Islet precursor cell (in vitro differentiated cells): ENCODE results near the gene RUBCNL.
"Not testable (repeated sequence)": the region's sequence is repeated elsewhere in the genome, so short reads cannot be mapped to it uniquely, and the experiment has no call there.

Source experiments
- DNase-seq: peaks from one replicate; pipeline ENCODE4 v3.0.0-alpha.2; 2018

RUBCNL gene, protein sequence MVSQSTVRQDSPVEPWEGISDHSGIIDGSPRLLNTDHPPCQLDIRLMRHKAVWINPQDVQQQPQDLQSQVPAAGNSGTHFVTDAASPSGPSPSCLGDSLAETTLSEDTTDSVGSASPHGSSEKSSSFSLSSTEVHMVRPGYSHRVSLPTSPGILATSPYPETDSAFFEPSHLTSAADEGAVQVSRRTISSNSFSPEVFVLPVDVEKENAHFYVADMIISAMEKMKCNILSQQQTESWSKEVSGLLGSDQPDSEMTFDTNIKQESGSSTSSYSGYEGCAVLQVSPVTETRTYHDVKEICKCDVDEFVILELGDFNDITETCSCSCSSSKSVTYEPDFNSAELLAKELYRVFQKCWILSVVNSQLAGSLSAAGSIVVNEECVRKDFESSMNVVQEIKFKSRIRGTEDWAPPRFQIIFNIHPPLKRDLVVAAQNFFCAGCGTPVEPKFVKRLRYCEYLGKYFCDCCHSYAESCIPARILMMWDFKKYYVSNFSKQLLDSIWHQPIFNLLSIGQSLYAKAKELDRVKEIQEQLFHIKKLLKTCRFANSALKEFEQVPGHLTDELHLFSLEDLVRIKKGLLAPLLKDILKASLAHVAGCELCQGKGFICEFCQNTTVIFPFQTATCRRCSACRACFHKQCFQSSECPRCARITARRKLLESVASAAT

DNA sequence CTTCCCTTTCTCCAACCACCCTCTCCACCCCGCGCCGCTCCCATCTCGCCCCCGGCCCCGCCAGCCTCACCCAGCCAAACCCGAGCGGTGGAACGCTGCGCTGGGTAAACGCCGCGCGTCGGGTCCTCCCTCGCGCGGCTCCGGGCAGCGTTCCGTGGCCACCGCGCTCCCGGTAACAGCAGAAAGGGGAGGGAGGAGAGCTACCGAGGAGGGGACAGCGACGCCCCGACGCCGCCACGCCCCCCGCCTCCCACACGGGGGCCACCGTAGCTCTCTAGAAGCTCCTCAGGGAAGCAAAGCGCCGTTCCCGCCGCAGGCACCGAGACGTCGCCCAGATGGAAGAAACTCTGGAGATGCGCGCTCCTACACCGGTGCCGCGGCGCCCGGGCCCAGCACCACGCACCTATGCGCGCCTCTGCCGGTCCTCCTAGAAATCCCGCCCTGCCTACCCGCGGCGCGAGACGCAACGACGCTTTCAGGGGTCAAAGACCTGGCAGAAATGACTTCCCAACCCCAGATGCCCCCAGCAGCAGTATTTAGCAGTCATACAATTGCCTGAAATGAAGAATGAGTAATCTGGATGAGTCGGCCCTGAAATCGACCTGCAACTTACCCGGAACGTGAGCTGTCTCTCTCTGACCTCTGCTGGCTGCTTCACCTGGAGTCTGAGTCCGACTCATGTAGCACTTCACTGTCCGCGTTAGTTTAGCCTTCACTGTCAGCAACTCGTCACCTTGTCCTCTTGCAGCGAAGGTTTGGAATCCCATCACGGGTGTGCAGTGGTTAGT, at the start of gene RUBCNL:
TSS of gene RUBCNL (minus strand) at position 189 of the 788 bp plus-strand sequence. CDS start 14,777 bp downstream, outside the sequence.
- DNase-seq: peak; percentile 84

DNA sequence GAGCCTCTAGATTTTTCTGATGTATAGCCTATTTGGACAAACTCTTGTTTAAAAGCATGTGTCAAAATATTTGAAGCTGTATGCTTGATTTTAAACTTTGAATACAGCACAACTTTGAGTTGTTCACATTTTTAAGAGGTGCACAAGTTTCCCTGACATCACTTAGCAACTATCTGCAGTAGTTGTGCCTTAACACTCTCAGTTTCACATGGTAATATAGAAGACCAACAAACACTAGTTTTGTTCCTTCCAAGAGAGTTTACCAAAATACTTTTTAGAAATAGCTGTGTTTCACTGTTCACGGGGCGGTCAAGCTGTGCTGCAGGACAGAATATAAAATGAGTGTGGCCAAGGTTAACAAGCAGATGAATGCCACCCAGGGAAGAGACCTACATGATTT, 42.5 kb upstream of the RUBCNL start:
- not testable (repeated sequence) for DNase-seq

DNA sequence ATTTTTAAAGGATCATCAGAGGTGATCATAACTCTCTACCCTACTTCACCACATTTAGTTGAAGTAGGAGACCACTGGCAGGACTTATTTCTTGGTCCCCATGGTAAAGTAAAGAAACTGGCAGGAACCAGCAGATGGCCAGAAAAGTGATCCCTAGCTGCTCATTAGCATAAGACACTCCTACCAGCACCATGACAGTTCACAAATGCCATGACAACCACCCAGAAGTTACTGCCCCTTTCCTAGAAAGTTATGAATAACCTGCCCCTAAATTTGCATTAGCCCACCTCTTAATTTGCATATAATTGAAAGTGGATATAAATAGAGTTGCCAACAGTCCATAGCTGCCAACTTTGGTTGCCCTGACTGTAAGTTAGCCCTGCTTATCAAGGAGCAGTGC, 18.4 kb upstream of the RUBCNL start:
- DNase-seq: no peak

DNA sequence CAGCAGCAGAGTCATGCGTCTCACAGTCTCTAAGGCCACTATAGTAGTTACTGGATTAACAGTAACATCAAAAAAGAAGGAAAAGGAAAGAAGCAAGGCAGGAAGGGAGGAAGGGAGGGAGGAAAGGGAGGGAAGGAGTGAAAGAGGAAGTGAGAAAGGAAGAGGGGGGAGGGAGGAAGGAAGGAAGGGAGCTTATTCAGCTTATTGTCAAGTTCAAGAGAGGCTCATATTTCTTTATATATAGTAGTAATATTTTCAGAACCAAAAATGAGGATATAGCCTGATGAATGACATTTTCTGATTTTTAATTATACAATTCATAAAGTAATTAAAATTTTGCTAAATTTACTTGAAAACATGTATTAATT, 17.7 kb upstream of the RUBCNL start:
- no peak for DNase-seq

DNA sequence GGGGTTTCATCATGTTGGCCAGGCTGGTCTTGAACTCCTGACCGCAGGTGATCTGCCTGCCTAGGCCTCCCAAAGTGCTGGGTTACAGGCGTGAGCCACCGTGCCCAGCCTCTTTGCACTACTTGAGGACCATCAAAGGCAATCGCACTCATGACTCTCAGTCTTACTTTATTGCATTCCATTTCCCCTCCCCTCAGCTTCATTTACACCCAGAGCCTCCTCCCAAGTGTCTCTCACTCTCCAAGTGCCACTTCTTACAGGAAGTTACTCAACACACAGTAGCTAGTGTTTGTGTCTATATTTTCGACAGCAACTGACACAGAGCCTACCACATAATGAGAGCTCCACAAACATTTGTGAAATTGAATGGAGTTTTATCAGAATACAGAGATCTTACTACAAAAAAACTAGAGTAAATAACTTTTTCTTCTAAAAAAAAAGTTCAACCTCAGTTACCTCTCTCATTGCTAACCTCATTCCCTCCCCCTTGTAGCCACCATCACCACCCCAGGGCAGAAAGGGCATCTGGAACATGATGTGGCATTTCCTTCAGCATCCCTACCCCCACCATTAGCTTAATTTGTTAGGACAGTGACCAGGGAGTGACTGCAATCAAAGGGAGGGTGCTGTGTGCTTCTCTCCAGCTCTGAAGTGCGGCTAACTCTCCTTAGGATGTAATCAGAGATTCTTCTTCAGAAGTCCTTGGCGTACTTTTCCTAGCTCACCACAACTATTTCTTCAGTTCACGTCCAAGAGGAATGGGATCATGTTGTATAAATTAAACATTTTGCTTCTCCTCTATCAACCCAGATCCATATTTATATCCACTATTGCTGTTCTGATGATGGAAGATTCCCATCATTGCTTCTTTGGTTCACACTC, 17.0 kb upstream of the RUBCNL start:
- no peak for DNase-seq

DNA sequence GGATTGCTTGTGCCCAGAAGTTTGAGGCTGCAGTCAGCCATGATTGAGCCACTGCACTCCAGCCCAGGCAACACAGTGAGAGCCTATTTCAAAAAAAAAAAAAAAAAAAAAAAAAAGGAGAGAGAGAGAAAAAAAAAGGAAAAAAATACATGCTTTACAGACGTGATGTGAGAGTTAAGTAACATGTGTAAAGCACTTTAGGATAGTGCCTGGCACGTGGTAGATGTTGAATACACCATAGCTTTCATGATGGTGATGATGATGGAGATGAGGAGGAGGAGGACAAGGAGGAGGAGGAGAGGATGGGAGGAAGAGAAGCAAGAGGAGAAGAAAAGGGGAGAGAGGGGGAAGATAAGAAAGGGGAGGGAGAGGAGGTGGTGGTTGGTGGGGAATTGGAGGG, 15.1 kb upstream of the RUBCNL start:
- no peak for DNase-seq

DNA sequence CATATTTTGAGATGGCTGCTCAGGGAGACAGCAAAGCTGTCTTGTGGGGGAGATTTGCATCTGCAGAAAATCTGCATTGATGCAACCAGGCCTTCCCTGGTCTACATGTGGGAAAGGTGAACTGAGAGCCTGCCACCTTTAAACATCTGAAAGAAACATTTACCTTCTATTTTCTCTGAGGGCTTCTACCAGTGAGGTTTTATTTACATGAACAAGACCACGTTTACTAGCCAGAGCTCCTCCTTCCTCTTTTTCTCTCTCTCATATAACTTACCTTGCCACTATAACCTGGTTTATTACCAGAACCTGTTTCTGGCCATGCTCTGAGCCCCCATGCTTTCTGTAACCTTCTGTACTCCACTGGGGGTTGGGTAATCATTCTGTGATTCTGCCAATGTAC, 14.4 kb upstream of the RUBCNL start:
- no peak for DNase-seq

DNA sequence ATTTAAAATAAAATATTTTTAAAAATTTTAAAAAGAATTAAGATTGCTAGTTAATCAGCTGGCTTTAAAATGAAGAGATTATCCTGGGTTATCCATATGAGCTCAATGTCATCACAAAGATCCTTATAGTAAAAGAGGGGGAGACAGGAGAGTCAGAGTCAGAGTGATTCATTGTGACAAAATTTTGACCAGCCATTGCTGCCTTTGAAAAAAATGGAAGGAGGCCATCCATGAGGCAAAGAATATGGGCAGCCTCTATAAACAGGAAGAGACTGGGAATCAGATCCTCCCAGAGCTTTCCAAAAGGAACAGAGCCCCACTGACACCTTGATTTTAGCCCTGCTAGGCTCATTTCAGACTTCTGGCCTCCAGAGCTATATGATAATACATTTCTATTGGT, 9.3 kb upstream of the RUBCNL start:
- no peak for DNase-seq

DNA sequence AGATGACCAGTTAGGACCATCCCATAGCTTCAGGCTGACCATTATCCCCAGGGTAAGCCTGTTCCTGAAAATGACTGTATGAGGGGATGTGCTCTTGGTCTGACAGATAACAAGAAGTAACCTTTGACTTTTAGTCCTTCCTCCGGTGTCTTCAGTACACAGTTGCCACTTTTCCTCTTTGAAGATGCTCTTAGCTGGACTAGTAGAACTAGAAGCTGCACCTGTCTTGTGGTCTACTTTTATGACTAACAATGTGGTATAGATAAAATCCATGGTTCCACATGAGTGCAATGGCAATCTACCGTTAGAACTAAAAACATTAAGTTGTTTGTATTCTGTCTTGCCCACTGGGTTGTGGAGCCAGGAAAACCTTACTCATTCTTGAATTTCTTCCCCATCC, 5.9 kb upstream of the RUBCNL start:
- no peak for DNase-seq

DNA sequence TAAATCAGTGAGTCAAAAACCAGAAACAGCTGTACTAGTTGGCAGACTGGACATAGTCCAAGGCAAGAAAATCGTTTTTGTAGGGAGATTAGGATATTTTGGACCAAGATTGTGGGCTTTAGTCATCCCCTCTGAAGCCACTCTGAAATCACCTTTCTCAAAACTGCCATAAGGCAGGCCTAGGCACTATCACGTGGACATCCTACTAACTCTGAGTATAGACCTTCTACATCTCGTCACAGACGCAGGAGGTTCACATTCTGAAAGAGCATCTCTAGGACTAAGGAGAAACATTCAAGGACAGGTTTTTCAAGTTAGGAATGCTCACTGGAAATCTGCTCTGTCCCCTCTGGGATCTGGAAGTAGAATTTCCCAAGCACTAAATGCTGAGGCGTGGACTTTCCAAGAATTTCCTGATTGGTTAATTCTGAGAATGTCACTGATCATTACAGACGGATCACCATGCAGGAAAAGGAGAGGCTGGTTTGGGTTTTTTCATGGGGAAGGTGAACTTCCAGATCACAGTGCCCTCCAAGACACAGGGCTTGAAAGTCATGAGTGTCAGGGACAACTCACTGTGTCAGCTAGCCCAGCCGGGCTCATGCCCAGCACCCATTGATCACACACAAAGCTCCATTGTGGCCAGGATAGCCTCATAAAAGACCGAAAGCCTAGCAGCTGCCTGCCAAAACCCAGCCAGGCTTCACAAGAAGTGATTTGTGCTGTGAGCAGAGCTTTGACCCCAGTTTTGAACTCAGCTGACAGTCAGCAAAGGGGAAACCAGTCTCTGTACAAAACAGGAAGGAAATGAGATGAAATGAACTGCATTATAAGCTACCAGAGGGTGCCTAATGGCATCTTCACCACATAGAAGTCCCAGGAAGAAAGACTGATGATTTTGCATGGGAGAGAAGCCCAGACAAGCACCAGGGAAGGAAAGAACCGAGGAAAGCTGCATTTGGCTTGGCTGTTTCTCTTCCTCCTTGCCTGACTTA, 2.7 kb upstream of the RUBCNL start:
- DNase-seq: peak; percentile 88

DNA sequence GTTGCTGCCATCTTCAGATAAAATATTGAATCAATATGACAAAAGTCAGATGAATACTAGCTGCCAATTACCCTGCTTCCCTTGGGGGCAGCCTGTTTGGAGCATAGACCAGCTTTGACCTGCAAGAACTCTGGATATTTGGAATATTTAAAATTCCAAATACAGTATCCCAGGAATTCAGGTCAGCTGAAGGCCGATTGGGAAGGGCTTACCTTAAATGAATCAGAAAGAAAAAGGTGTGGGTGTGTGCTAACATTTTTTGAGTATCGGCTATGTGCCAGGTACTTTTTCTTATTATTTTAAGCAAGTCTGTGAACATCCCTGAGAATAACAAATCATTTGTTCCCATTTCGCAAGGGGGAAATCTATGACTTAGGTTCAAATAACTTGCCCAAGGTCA, 1.8 kb upstream of the RUBCNL start:
- DNase-seq: no peak

DNA sequence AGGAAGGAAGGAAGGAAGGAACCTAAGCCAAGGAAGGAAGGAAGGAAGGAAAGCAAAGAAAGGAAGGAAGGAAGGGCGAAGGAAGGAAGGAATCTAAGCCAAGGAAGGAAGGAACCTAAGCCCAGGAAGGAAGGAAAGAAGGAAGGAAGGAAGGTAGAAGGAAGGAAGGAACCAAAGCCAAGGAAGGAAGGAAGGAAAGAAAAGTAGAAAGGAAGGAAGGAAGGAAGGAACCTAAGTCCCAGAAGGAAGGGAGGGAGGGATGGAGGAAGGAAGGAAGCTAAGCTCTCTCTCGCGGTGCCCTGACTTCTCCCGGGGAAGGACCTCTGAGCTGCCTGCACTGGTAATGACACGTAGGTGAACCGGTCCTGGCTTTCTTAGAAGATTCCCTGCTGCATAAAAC, 1.3 kb upstream of the RUBCNL start:
- DNase-seq: no peak

DNA sequence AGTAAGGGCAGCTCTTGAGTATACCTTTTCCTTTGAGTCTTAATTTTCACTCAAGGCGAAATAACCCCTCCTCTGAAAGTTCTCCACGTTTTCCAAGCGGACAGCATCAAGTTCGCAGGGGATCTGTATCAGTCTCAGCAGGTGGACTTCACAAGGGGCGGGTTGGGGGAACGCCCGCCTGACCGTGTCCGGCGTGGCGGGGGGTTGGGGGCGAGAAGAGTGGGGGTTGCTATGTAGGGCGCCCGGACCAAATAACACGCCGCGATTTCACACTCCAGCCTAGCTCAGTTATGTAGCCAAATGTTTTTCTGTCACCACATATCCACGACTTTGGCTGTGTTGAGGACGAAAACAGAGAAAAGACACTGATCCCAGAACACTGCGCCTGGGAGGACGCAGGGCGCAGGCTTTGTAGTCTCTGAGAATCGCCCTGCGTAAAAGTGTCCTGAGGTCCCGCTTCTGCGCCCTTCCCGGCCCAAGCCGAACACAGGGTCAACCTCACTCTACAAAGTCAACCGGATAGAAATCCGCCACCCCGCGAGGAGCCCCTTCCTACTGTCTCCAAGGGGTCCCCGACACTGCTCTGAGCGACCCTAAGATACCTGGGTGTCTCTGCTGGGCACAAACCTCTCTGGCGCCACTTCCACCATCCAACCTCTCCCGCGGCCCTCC, 524 bp downstream of the RUBCNL start:
- DNase-seq: peak; percentile 59

DNA sequence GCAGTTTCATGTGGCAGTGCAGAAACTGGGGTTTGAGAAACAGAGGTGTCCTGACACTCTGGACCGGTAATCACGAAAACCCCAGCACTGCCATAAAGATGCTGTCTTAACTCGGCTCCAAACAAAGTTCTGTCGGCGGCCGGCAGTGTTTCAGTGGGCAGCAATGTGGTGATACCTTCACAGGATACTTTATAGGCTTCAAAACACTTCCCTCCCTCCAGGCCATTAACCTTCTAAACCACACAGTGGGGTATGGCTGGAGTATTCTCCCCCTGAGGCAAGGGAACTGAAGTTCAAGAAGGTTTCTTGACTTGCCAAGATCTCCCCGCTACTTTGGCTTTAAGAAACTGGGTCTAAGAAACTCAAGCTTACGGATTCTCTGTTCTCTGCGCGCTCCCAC, 1.1 kb downstream of the RUBCNL start:
- peak; percentile 76 for DNase-seq

DNA sequence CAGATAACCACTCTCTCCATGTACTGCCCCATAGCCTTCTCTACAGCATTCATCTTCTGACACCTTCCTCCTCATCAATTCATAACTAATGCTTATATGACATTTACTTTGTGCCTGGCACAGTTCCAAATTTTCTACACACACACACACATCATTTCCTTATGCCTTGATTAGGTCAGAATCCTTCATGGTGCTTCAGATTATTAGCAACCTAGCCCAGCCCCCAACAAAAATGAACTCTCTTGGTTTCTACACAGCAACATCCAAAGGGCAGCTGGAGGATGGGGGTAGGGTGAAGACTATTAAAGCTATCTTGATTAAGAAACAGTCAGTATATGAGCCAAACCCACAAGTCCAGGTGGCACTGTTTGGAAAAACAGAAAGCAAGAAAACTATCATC, 3.7 kb downstream of the RUBCNL start:
- DNase-seq: no peak

DNA sequence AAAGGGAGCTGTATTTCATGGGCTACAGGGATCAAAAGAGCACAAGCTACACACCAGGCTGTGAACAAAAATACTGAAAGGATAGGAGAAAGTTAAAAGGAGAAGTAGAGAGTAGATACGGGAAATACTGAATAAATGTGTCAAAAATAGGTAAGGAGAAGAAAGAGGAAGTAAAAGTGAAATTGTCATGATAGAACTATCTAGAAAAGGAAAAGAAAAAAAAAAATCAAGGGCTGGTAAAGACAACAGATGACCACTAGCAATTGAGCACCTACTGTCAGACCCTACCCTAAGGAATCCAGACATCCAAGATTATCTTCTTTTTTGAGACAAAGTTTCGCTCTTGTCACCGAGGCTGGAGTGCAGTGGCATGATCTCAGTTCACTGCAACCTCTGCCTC, 4.8 kb downstream of the RUBCNL start:
- no peak for DNase-seq

DNA sequence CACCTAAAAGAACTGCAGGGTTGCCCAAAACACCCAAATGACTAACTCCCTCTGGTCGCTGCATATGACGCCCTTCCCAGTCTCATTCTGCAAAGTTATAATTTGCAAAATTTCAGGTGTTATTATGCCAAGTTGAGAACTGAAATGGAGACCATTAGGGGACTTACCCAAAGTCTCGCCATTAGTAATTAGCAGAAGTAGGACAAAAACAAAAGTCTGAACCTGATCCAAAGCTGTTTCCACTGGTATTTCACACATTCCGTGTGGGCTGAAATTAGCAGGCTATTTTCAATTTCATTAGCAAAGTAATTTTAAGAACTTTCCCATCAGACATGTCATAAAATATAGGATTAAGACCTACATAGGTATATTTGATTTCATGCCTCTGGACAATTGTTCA, 6.8 kb downstream of the RUBCNL start:
- DNase-seq: no peak

DNA sequence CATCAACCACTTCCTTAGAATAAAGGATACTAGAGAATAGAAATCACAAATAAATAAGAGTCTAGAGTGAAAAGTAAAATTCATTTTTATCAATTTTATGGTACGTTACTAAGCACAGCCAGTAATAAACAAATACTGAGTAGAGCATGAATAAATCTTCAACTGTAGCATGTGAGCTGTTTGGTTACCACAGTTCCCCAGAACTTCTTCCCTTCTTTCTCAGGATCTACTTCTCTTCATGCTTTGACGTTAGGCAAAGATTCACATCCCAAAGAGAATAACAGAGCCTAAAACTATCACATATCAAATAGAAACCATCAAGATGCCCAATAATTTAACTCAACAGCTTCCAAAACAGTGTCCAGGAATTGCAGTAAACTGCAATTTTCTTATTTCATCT, 7.4 kb downstream of the RUBCNL start:
- DNase-seq: no peak

DNA sequence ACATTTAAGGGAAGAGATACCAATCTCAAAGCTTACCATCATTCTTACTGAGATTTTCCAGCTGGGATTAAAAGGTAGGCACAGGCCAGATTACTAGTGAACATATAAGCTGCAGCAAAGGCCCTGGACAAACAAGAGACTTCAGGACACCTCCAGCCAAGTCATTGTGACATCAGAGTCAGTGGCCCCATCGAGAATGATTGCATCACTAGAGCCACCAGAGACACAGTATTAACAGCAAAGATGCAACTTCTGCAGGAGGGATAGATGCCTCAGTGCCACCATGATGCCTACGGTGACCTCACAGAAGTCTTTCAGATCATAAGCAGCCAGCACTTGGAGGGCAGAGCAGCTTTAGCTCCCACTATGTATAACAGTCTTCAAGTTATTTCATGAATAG, 8.6 kb downstream of the RUBCNL start:
- no peak for DNase-seq

DNA sequence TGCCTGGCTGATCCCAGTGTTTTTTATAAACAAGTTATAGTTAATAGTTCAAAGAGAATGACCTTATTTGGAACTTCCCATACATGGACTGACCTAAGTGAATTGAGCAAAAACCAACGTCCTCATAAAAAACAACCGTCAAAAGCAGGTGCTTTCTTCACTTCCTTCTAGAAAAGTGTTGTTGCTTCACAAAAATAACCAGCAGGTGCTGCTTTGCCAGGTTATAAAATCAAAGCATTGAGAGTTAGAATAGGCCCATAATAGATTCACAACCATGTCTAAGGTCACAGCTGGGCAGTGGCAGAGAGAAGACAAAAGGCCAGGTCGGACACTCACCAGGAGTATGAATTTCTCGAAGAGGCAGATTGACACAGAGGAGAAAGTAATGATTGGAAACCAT, 9.5 kb downstream of the RUBCNL start:
- no peak for DNase-seq

DNA sequence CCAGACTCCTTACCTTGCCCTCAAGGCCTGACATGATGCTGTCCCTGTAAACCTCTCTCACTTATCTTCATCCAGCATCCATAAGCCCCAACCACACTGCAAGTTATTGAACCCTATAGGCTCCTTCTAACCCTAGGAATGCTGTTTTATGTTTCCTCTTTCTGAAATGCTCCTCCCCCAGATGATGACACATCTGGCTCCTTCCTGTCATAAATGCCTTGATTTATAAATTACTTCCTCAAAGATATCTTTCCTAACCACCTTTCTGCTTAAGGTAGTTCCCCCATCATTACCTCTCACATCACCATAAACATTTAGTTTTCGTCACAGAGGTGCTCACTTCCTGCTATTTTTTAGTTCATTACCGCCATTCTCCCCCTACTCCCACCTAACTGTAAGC, 12.3 kb downstream of the RUBCNL start:
- DNase-seq: no peak
